HCT116 (cell line): ENCODE results near the gene PGBD5. TPM values are rescaled to one million over a fixed set of nuclear protein-coding genes. Genes with fewer than 3 reads are reported as not detected.

ENCODE experiments used
- ATAC-seq: fragments of 200-7000 bp; cut with Tn5 transposase; 2 replicates; pipeline ENCODE4 v1.9.1; 2020; ENCODE audit warnings: mild to moderate bottlenecking, moderate library complexity
- BruUV-seq: library from RNA; stranded (reverse); fragments of 400-500 nt; replicated peaks from 2 replicates; lab custom pipeline; 2021; lab: Mats Ljungman, UMichigan
- CTCF ChIA-PET: fragments of 300-600 bp; sonication (Branson Sonifier 250); formaldehyde crosslinking; loops from one replicate; lab custom pipeline; 2021; ENCODE audit warnings: antibody characterized with exemption; lab: Charles Lee
- POLR2A ChIA-PET: fragments of 300-600, 350-600 bp; sonication (Branson Sonifier 250); formaldehyde crosslinking; loops from one replicate; lab custom pipeline; 2021; ENCODE audit warnings: antibody characterized with exemption; lab: Charles Lee
- RAD21 ChIA-PET, 2 experiments: fragments of 300-600 bp; sonication (Branson Sonifier 250); formaldehyde crosslinking; loops; one replicate each; lab custom pipeline; 2023; ENCODE audit warnings: low total read pairs in 2 of 2; ENCODE audit not compliant: uncharacterized antibody in 2 of 2, unreplicated experiment in 2 of 2, low non-redundant PET in 1 of 2; lab: Charles Lee
- DNase-seq: peaks from one replicate; pipeline ENCODE4 v3.0.0-alpha.2; 2010; ENCODE audit warnings: low read depth, low spot score
- H2AFZ ChIP-seq: fragments of 200-600 bp; shearing (Covaris generic), sonication (generic); 2 replicates; pipeline ENCODE4 v1.6.1; 2017; ENCODE audit warnings: low read depth, mixed run types, mixed read lengths, antibody characterized with exemption, low read length; ENCODE audit not compliant: poor library complexity, severe bottlenecking
- H3K27ac ChIP-seq: 2 replicates; pipeline ENCODE4 v1.5.1; 2012; ENCODE audit warnings: low read depth, low read length
- H3K27me3 ChIP-seq: fragments of 200-600 bp; sonication (generic); 2 replicates; pipeline ENCODE4 v1.6.1; 2016; ENCODE audit warnings: mixed run types, low read length, mixed read lengths; ENCODE audit not compliant: insufficient read depth
- H3K36me3 ChIP-seq, 2 experiments: fragments of 200-500 bp in 1 of 2; fragments of 200-600 bp in 1 of 2; sonication (Bioruptor generic) in 1 of 2; sonication (generic) in 1 of 2; 2 replicates each; pipeline versions ENCODE4 v1.5.1 to v1.6.1; 2014 to 2016; ENCODE audit warnings: low read length in 2 of 2, inconsistent platforms in 1 of 2, mixed read lengths in 1 of 2, mixed run types in 1 of 2; ENCODE audit not compliant: insufficient read depth in 2 of 2, control insufficient read depth in 1 of 2
- H3K4me1 ChIP-seq, 2 experiments: fragments of 200-600 bp in 1 of 2; sonication (generic) in 1 of 2; 2 replicates each; pipeline versions ENCODE4 v1.5.1 to v1.6.1; 2012 to 2017; ENCODE audit warnings: low read length in 2 of 2, inconsistent platforms in 1 of 2, mild to moderate bottlenecking in 1 of 2, mixed read lengths in 1 of 2, mixed run types in 1 of 2, moderate library complexity in 1 of 2; ENCODE audit not compliant: insufficient read depth in 2 of 2, control insufficient read depth in 1 of 2
- H3K4me2 ChIP-seq: fragments of 200-600 bp; sonication (generic); 2 replicates; pipeline ENCODE4 v1.6.1; 2017; ENCODE audit warnings: mixed run types, low read length, mixed read lengths
- H3K4me3 ChIP-seq, 2 experiments: fragments of 200-600 bp in 1 of 2; sonication (generic) in 1 of 2; replicated peaks in 1 of 2; 2 replicates each; pipeline ENCODE4 v1.5.1; 2011 to 2016; ENCODE audit warnings: low read length in 2 of 2, control low read depth in 1 of 2, low read depth in 1 of 2, mild to moderate bottlenecking in 1 of 2, mixed read lengths in 1 of 2, mixed run types in 1 of 2
- H3K79me2 ChIP-seq: fragments of 200-600 bp; sonication (generic); 2 replicates; pipeline ENCODE4 v1.6.1; 2017; ENCODE audit warnings: mild to moderate bottlenecking, mixed run types, low read length, moderate library complexity, mixed read lengths; ENCODE audit not compliant: insufficient read depth
- H3K9ac ChIP-seq: fragments of 200-600 bp; sonication (generic); 2 replicates; pipeline ENCODE4 v1.6.1; 2016; ENCODE audit warnings: low read length, mixed read lengths
- H3K9me2 ChIP-seq: fragments of 200-600 bp; sonication (generic), shearing (Covaris generic); 2 replicates; pipeline ENCODE4 v1.6.1; 2017; ENCODE audit warnings: mixed run types, mild to moderate bottlenecking, moderate library complexity; ENCODE audit not compliant: insufficient read depth
- H3K9me3 ChIP-seq, 2 experiments: fragments of 200-500 bp in 1 of 2; fragments of 200-600 bp in 1 of 2; sonication (Bioruptor generic) in 1 of 2; sonication (generic) in 1 of 2; 2 replicates each; pipeline ENCODE4 v1.6.1; 2014 to 2017; ENCODE audit warnings: low read length in 2 of 2, mixed read lengths in 2 of 2, inconsistent platforms in 1 of 2, low read depth in 1 of 2, mild to moderate bottlenecking in 1 of 2, mixed run types in 1 of 2, moderate library complexity in 1 of 2; ENCODE audit not compliant: control insufficient read depth in 1 of 2, insufficient read depth in 1 of 2
- H4K20me1 ChIP-seq: fragments of 200-600 bp; sonication (generic), shearing (Covaris generic); 2 replicates; pipeline ENCODE4 v1.6.1; 2017; ENCODE audit warnings: mixed run types, mild to moderate bottlenecking, moderate library complexity; ENCODE audit not compliant: insufficient read depth
- CBX3 ChIP-seq: IDR thresholded peaks from 2 replicates; pipeline ENCODE4 v1.6.1; 2012; ENCODE audit warnings: low read depth
- CEBPB ChIP-seq: IDR thresholded peaks from 2 replicates; pipeline ENCODE4 v1.6.1; 2012; ENCODE audit warnings: low read depth
- EGR1 ChIP-seq: IDR thresholded peaks from 2 replicates; pipeline ENCODE4 v1.6.1; 2012; ENCODE audit warnings: low read depth
- ELF1 ChIP-seq: IDR thresholded peaks from 2 replicates; pipeline ENCODE4 v1.6.1; 2012; ENCODE audit warnings: low read depth, borderline replicate concordance
- EZH2 ChIP-seq: fragments of 200-600 bp; sonication (generic); IDR thresholded peaks from 2 replicates; pipeline ENCODE4 v1.6.1; 2017; ENCODE audit warnings: antibody characterized with exemption, mixed run types
- FOSL1 ChIP-seq: IDR thresholded peaks from 2 replicates; pipeline ENCODE4 v1.6.1; 2012; ENCODE audit warnings: low read depth
- JUND ChIP-seq: IDR thresholded peaks from 2 replicates; pipeline ENCODE4 v1.6.1; 2012
- POLR2A ChIP-seq: IDR thresholded peaks from 2 replicates; pipeline ENCODE4 v1.7.0; 2011; ENCODE audit warnings: borderline replicate concordance; ENCODE audit not compliant: insufficient read depth, insufficient read length; ENCODE audit errors: extremely low read depth
- POLR2AphosphoS5 ChIP-seq: IDR thresholded peaks from 2 replicates; pipeline ENCODE4 v1.6.1; 2011; ENCODE audit warnings: mild to moderate bottlenecking, low read depth, low read length, moderate library complexity
- RAD21 ChIP-seq: IDR thresholded peaks from 2 replicates; pipeline ENCODE4 v1.6.1; 2012; ENCODE audit warnings: low read depth, mild to moderate bottlenecking
- SIN3A ChIP-seq: IDR thresholded peaks from 2 replicates; pipeline ENCODE4 v1.6.1; 2012; ENCODE audit warnings: low read depth
- SRF ChIP-seq: IDR thresholded peaks from 2 replicates; pipeline ENCODE4 v1.6.1; 2012; ENCODE audit warnings: low read depth
- TCF7L2 ChIP-seq: IDR thresholded peaks from 2 replicates; pipeline ENCODE4 v1.7.0; 2011; ENCODE audit warnings: borderline replicate concordance, inconsistent platforms; ENCODE audit not compliant: insufficient read depth, insufficient read length; ENCODE audit errors: extremely low read depth
- YY1 ChIP-seq: IDR thresholded peaks from 2 replicates; pipeline ENCODE4 v1.6.1; 2011; ENCODE audit warnings: low read length, low read depth, moderate library complexity, mild to moderate bottlenecking; ENCODE audit not compliant: insufficient replicate concordance; ENCODE audit errors: extremely low read depth
- ZNF274 ChIP-seq: fragments of 200-500 bp; sonication (Bioruptor generic); IDR thresholded peaks from 2 replicates; pipeline ENCODE4 v1.6.1; 2014; ENCODE audit warnings: mild to moderate bottlenecking, low read depth, low read length, inconsistent platforms
- intact Hi-C: fragments of 100-400 bp; cut with micrococcal nuclease; formaldehyde crosslinking; loops from 2 replicates; pipeline ENCODE4 v1.10.0; 2022
- total RNA-seq: library from RNA; stranded (reverse); gene quantifications from one replicate; pipeline ENCODE4 v1.2.1, GENCODE V29; 2021; ENCODE audit not compliant: unreplicated experiment
- TF ChIP-seq, protein P1 (sequence below): IDR thresholded peaks from 2 replicates; pipeline ENCODE4 v1.6.1; 2012; ENCODE audit warnings: low read depth
- TF ChIP-seq, protein P2 (sequence below): IDR thresholded peaks from 2 replicates; pipeline ENCODE4 v1.6.1; 2012

The PGBD5 gene
- total RNA-seq, 1 experiment from 2014 or later: 0.27 TPM

DNA sequence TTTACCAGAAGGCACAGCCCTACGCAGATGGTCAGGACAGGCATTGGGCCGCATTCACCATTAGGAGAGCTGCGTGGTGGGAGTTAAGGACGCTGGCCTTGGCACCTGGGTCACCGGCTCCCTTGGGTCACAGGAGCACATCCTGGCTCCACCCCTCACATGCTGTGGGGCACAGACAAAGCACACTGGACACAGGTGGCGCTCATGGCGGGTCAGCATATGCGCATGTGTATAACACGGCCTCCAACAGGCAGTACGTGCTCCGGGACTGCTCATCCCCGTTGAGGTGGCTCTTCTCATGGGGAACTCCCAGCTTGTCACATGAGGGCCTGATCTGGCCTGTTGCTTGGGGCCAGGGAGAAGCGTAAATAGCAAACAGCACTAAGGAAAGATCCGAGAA lies 25.0 kb downstream of the PGBD5 start:
- H3K4me3 ChIP-seq: no peak overlapping the region
- ChIA-PET RAD21 (no interaction called here), CTCF (no interaction called here), POLR2A (no interaction called here)
- H3K27ac ChIP-seq: no peak overlapping the region
- no peak for ATAC-seq
- H2AFZ ChIP-seq: no peak overlapping the region
- H3K36me3 ChIP-seq: no peaks in the 10 kb centered on the region
- no peak overlapping the region for H3K9ac ChIP-seq
- BruUV-seq: no TSS peak
- DNase-seq: no peak
- TF ChIP-seq POLR2AphosphoS5 (no peak), YY1 (no peak), POLR2A (no peak), SRF (no peak), EZH2 (no peak), SIN3A (no peak), FOSL1 (no peak), RAD21 (no peak), JUND (no peak), CBX3 (no peak), ZNF274 (no peak), EGR1 (no peak), ELF1 (no peak), TCF7L2 (no peak), CEBPB (no peak)
- TF ChIP-seq, protein P1, sequence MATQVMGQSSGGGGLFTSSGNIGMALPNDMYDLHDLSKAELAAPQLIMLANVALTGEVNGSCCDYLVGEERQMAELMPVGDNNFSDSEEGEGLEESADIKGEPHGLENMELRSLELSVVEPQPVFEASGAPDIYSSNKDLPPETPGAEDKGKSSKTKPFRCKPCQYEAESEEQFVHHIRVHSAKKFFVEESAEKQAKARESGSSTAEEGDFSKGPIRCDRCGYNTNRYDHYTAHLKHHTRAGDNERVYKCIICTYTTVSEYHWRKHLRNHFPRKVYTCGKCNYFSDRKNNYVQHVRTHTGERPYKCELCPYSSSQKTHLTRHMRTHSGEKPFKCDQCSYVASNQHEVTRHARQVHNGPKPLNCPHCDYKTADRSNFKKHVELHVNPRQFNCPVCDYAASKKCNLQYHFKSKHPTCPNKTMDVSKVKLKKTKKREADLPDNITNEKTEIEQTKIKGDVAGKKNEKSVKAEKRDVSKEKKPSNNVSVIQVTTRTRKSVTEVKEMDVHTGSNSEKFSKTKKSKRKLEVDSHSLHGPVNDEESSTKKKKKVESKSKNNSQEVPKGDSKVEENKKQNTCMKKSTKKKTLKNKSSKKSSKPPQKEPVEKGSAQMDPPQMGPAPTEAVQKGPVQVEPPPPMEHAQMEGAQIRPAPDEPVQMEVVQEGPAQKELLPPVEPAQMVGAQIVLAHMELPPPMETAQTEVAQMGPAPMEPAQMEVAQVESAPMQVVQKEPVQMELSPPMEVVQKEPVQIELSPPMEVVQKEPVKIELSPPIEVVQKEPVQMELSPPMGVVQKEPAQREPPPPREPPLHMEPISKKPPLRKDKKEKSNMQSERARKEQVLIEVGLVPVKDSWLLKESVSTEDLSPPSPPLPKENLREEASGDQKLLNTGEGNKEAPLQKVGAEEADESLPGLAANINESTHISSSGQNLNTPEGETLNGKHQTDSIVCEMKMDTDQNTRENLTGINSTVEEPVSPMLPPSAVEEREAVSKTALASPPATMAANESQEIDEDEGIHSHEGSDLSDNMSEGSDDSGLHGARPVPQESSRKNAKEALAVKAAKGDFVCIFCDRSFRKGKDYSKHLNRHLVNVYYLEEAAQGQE: no peak
- TF ChIP-seq, protein P2, sequence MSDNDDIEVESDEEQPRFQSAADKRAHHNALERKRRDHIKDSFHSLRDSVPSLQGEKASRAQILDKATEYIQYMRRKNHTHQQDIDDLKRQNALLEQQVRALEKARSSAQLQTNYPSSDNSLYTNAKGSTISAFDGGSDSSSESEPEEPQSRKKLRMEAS: no peak
- H3K27me3 ChIP-seq: no peaks in the 10 kb centered on the region
- H4K20me1 ChIP-seq: no peaks in the 10 kb centered on the region
- H3K79me2 ChIP-seq: no peaks in the 10 kb centered on the region
- no peaks in the 10 kb centered on the region for H3K9me3 ChIP-seq
- no peaks in the 10 kb centered on the region for H3K4me1 ChIP-seq
- no peak overlapping the region for H3K4me2 ChIP-seq
- intact Hi-C loops: no loop called here
- H3K9me2 ChIP-seq: no peaks in the 10 kb centered on the region
